IPS DF 6.9 (cell line): ENCODE data around the gene GGACT.

Source experiments
- DNase-seq: peaks from one replicate; pipeline ENCODE4 v3.0.0-alpha.2; 2013; ENCODE audit warnings: low read depth, low spot score
- H3K27ac ChIP-seq: one replicate; pipeline ENCODE4 v1.5.1; 2013; ENCODE audit warnings: low read length, control low read depth
- H3K27me3 ChIP-seq: 2 replicates; pipeline ENCODE4 v1.6.1; 2013; ENCODE audit warnings: mild to moderate bottlenecking, low read length; ENCODE audit not compliant: control insufficient read depth, insufficient read depth
- H3K36me3 ChIP-seq: 2 replicates; pipeline ENCODE4 v1.6.1; 2013; ENCODE audit warnings: low read length; ENCODE audit not compliant: control insufficient read depth, insufficient read depth
- H3K4me1 ChIP-seq: 2 replicates; pipeline ENCODE4 v1.6.1; 2013; ENCODE audit warnings: low read length; ENCODE audit not compliant: control insufficient read depth, insufficient read depth
- H3K4me3 ChIP-seq: 2 replicates; pipeline ENCODE4 v1.5.1; 2013; ENCODE audit warnings: mild to moderate bottlenecking, low read length
- H3K9me3 ChIP-seq: 2 replicates; pipeline ENCODE4 v1.6.1; 2013; ENCODE audit warnings: low read length, inconsistent platforms; ENCODE audit not compliant: control insufficient read depth, insufficient read depth
- WGBS: extraction: QIAGEN DNeasy Blood & Tissue Kit; methylation state at CpG from one replicate; pipeline ENCODE4 v1.1.7; 2013; ENCODE audit warnings: mixed read lengths, missing lambda C conversion rate; ENCODE audit not compliant: insufficient read length, insufficient coverage; 5-methylcytosine and 5-hydroxymethylcytosine counted together

The GGACT gene

GRCh38 chr13:100541897-100542825 lies 46.4 kb downstream of the GGACT start:
- H3K27me3 ChIP-seq = no peaks in the 10 kb centered on the region
- no peaks in the 10 kb centered on the region for H3K36me3 ChIP-seq
- no peak overlapping the region for H3K27ac ChIP-seq
- no peaks in the 10 kb centered on the region; the same call in 1 of the 2 replicates for H3K4me1 ChIP-seq
- H3K4me3 ChIP-seq = no peak overlapping the region
- no peaks in the 10 kb centered on the region for H3K9me3 ChIP-seq
- no CpG with 5 or more reads among the region's 18 CpGs for WGBS
- DNase-seq = no peak

DNA sequence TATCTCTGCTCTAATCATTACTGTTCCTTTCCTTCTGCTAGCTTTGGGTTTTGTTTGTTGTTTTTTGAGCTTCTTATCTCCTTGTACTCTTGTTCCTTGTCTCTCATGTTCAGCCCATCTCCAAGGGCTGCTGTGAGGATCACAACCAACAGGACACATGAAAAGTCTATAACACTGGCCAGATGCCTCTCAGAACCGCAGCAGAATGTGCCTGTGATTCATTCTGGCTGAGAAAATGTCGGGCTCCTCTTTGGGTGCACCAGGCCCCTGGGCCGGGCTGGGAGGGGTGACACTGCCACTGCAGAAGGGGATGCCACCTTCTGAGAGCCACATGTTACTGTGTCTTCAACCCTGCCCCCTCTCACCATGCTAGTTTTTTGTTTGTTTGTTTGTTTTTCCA lies 48.0 kb downstream of the GGACT start:
- no CpG with 5 or more reads among the region's 3 CpGs for WGBS
- Histone ChIP-seq H3K9me3 (no peaks in the 10 kb centered on the region), H3K27ac (no peak overlapping the region), H3K27me3 (no peaks in the 10 kb centered on the region; the same call in 1 of the 2 replicates), H3K4me1 (no peaks in the 10 kb centered on the region; the same call in 1 of the 2 replicates), H3K36me3 (no peaks in the 10 kb centered on the region), H3K4me3 (no peak overlapping the region)
- no peak for DNase-seq

DNA sequence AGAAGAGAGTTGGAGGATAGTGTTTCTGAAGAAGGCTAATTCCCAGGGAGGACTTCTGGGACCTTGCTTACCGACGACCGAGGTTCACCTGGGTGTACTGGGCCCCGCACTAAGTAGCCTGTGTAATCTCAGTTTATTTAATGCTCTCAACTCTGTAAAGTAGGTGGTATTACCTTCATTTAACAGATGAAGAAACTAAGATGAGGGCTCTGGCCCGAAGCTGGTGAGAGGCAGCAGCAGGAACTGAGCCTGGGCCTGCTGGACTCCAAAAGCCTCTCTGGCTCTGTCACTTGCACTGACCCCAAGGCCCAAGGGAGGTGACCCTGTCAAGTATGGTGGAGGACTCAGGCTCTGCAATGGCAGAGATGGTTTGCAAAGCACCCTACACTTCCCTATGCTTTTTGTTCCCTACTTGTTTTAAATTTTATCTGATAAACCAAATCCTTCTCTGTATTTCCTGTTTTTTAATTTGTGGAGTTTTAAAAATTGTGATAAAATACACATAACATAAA lies 50.6 kb downstream of the GGACT start:
- DNase-seq = no peak
- H3K9me3 ChIP-seq = no peaks in the 10 kb centered on the region
- no CpG with 5 or more reads among the region's 5 CpGs for WGBS
- no peaks in the 10 kb centered on the region for H3K4me1 ChIP-seq
- H3K36me3 ChIP-seq = no peaks in the 10 kb centered on the region
- H3K4me3 ChIP-seq = no peak overlapping the region
- H3K27me3 ChIP-seq = no peaks in the 10 kb centered on the region; the same call in 1 of the 2 replicates
- H3K27ac ChIP-seq = no peak overlapping the region

- no peak for DNase-seq
- Histone ChIP-seq H3K36me3 (no peaks in the 10 kb centered on the region), H3K4me3 (no peak overlapping the region), H3K4me1 (no peaks in the 10 kb centered on the region), H3K27ac (no peak overlapping the region), H3K27me3 (no peaks in the 10 kb centered on the region; the same call in 1 of the 2 replicates), H3K9me3 (no peaks in the 10 kb centered on the region)
- WGBS = no CpG with 5 or more reads among the region's 9 CpGs
Observed at GRCh38 chr13:100537486-100537885, 51.1 kb downstream of the GGACT start.

DNA sequence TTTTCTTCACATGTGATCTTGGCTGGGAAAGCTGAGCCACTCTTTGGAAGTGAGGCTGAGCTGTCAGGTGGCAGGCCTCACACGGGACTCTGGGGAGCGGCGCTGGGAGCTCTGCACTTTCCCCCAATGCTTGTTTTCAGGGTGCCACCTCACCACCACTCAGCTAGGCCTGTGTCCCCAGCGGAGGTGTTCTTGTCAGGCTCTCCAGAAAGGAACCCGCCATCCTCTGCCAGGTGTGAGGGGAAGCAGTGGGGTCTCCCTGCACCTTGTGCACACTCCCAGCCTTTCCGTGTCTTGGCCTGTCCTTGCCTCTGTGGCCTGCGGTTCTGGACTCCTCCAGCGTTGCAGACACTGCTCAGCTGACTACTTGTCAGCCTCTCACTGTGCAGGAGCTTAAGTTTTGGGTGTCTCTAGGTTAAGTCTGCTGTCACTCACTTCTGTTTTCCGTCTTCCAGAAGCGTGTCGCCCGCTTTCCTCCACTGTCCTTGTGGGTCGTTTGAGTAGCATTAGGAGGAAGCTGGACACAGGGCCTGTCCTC lies 51.9 kb downstream of the GGACT start:
- Histone ChIP-seq H3K4me3 (no peak overlapping the region), H3K27ac (no peak overlapping the region), H3K4me1 (no peaks in the 10 kb centered on the region), H3K27me3 (no peaks in the 10 kb centered on the region; the same call in 1 of the 2 replicates), H3K36me3 (no peaks in the 10 kb centered on the region; the same call in 1 of the 2 replicates), H3K9me3 (no peaks in the 10 kb centered on the region)
- DNase-seq = no peak
- WGBS = no CpG with 5 or more reads among the region's 13 CpGs

GRCh38 chr13:100535426-100536135 lies 53.0 kb downstream of the GGACT start:
- no peak overlapping the region for H3K27ac ChIP-seq

DNA sequence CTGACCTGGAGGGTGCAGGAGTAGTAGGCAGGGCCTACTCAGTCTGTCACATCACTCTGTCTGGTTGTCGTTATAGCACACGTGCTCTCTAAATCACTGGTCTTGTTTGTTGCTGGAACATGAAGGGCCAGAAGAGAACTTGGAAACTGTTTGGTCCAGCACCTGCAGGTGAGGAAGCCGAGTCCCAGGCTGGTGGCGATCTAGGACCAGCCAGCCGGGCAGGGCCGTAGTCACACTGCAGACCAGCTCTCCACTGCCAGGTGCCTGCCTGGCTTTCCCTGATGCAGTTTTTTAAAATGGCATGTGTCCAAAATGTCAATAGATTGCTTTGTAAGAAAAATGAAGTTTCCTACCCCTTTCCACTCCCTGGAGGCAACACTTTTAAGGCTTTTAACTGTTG lies 53.7 kb downstream of the GGACT start:
- Histone ChIP-seq H3K4me1 (no peaks in the 10 kb centered on the region), H3K4me3 (no peak overlapping the region), H3K9me3 (no peaks in the 10 kb centered on the region), H3K36me3 (no peaks in the 10 kb centered on the region; the same call in 1 of the 2 replicates), H3K27ac (no peak overlapping the region), H3K27me3 (no peaks in the 10 kb centered on the region; the same call in 1 of the 2 replicates)
- WGBS = no CpG with 5 or more reads among the region's 6 CpGs
- no peak for DNase-seq

More at GRCh38 chr13:100535426-100536135, 53.0 kb downstream of the GGACT start:
- Histone ChIP-seq H3K9me3 (no peaks in the 10 kb centered on the region), H3K4me1 (no peaks in the 10 kb centered on the region), H3K27me3 (no peaks in the 10 kb centered on the region; the same call in 1 of the 2 replicates), H3K4me3 (no peak overlapping the region), H3K36me3 (no peaks in the 10 kb centered on the region; the same call in 1 of the 2 replicates)
- DNase-seq = no peak
- no CpG with 5 or more reads among the region's 16 CpGs for WGBS

DNA sequence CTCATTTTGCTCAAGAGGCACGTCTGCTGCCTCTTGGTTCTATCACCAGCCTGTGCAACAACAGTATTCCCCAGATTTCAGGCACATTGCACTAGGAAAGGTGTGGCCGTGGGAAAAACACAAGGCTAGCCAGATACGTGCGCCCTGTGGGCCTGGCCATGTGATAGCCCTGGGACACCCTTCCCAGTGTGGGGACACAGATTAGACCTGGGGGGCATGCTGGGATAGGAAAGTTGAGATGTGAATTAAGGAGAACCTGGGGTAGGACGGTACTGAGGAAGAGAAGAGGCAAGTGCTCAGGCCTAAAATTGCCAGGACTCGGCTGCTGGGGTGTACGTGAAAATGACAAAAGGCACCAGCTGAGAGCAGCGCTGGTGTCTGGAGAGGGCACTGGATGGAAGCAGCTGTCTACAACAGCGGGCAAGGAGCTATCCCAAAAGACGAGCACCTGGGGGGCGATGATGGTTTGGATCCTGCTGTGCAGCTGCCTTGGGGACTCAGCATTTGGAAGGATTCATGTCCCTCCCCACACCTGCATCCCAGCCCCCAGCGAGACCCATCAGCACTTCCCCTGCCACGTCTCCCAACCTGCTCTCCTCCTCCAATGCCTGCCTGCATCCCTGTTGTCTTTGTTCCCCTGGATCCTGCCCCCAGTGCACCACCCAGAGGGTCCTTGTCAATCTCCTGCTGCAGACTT lies 54.3 kb downstream of the GGACT start:
- no peak overlapping the region for H3K27ac ChIP-seq
- no CpG with 5 or more reads among the region's 13 CpGs for WGBS
- H3K4me1 ChIP-seq = no peaks in the 10 kb centered on the region

DNA sequence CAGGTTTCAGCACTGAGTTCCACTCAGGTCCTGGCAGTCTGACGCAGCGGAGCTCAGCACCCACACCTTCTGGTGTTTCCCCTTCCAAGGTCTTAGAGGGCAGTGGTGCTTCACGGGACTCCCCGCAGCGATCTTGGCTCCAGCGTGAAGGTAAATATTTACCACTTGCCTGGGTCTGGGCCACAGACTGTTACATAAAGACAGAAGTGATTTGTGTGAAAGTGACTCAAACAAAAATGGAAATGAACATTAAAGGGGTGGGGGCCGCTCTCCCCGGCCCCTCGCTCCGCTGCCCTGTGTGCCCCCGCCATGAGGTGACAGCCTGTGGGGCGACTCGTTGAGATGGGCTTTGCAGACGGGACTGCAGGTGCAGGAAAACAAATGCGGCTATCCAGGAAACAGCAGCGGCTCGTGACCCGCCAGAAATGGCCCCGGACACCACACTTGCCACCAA lies 55.0 kb downstream of the GGACT start:
- no peak for DNase-seq
- H3K27ac ChIP-seq = no peak overlapping the region
- no CpG with 5 or more reads among the region's 19 CpGs for WGBS

More for the DNA sequence above, 54.3 kb downstream of the GGACT start:
- Histone ChIP-seq H3K9me3 (no peaks in the 10 kb centered on the region), H3K4me3 (no peak overlapping the region), H3K36me3 (no peaks in the 10 kb centered on the region; the same call in 1 of the 2 replicates), H3K27me3 (no peaks in the 10 kb centered on the region; the same call in 1 of the 2 replicates)
- DNase-seq = no peak

More for the DNA sequence above, 55.0 kb downstream of the GGACT start:
- Histone ChIP-seq H3K9me3 (no peaks in the 10 kb centered on the region), H3K4me1 (no peaks in the 10 kb centered on the region), H3K27me3 (no peaks in the 10 kb centered on the region; the same call in 1 of the 2 replicates), H3K36me3 (no peaks in the 10 kb centered on the region; the same call in 1 of the 2 replicates), H3K4me3 (no peak overlapping the region)
